GM06990 (cell line): Measurements from ENCODE around the gene BPIFB4.

Experiments used
- DNase-seq: peaks from one replicate; pipeline ENCODE4 v3.0.0-alpha.2; 2011; ENCODE audit not compliant: insufficient read length; ENCODE audit errors: extremely low read depth
- H3K27me3 ChIP-seq: replicated peaks from 2 replicates; pipeline ENCODE4 v1.6.0; 2011; ENCODE audit warnings: low read length; ENCODE audit not compliant: control insufficient read depth, insufficient read depth
- H3K36me3 ChIP-seq: 2 replicates; pipeline ENCODE4 v1.5.1; 2011; ENCODE audit warnings: low read length; ENCODE audit not compliant: control insufficient read depth, insufficient read depth
- H3K4me3 ChIP-seq: replicated peaks from 2 replicates; pipeline ENCODE4 v1.5.1; 2011; ENCODE audit warnings: low read depth, mild to moderate bottlenecking, control low read depth, low read length
- CTCF ChIP-seq: IDR thresholded peaks from 2 replicates; pipeline ENCODE4 v1.5.1; 2011; ENCODE audit warnings: low read length, control low read depth, mild to moderate bottlenecking, inconsistent platforms; ENCODE audit not compliant: insufficient read depth, poor library complexity, severe bottlenecking

Gene BPIFB4

GRCh38 chr20:33127422-33128097 lies 48.1 kb downstream of the BPIFB4 start:
- TF ChIP-seq CTCF, result no peak
- H3K36me3 ChIP-seq, result no peaks in the 10 kb centered on the region
- DNase-seq, result no peak

DNA sequence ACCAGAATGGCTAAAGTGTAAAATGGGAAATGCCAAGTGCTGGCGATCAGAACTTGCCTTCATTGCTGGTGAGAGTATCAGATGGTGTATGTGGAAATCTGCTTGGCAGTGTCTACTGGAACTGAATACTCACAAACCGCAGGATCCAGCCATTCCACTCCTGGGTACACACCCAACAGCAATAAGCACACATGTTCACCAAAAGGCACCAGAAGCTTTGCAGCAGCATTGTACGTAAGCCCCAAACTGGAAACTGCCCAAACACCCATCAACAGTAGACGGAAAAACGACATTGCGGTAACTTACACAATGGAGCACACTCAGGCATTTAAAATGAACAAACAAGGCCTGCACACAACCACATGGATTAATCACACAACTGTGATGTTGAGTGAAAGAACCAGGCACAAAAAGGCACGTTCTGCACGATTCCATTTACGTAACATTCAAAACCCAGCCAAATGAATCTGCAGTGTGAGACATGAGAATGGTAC lies 51.2 kb downstream of the BPIFB4 start:
- Histone ChIP-seq H3K4me3 (no peak overlapping the region), H3K36me3 (no peaks in the 10 kb centered on the region), H3K27me3 (no peaks in the 10 kb centered on the region)
- no peak for TF ChIP-seq CTCF
- no peak for DNase-seq

More at GRCh38 chr20:33127422-33128097, 48.1 kb downstream of the BPIFB4 start:
- Histone ChIP-seq H3K4me3 (no peak overlapping the region), H3K27me3 (no peaks in the 10 kb centered on the region; the same call in 1 of the 2 replicates)

GRCh38 chr20:33131949-33132473 lies 52.6 kb downstream of the BPIFB4 start:
- DNase-seq, result no peak
- H3K36me3 ChIP-seq, result no peaks in the 10 kb centered on the region
- TF ChIP-seq CTCF, result no peak
- no peak overlapping the region for H3K4me3 ChIP-seq
- H3K27me3 ChIP-seq, result no peaks in the 10 kb centered on the region

DNA sequence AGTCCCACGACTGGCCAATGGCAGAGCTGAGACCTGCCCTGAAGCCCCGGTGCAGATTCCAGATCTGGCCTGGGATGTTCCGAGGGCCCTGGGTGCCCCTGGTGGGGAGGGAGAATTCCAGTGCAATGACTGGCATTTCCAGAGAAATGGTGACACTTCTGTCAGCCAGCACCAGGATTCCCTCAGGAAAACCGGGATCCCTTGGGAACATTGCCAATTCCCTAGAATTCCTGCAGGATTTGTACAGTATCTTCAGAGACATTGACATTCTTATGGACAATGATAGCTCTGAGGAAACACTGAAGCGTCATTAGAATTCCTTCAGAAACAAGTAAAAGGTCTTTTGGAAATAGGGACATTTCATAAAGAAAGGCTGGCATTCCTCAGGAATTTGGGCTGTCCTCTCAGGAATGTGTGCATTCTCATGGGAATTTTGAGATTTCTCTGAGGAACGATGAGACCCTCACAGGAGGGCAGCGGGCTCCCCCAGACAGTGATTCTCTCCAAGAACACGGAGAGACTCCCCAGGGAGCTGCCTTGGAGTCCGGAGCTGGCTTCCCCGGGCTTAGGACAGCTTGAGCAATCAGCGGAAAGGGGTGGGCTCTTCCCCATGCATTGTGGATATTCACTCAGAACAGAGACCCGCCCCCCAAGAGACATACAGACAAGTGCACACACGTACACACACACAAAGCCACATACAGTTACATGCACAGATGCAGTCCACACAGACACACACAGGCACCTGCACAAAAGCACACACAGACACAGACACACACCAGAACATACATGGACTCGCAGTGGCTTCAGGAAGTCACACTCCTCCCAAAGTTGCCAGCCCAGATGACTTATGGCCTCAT lies 53.3 kb downstream of the BPIFB4 start:
- H3K4me3 ChIP-seq, result no peak overlapping the region
- no peak for DNase-seq
- no peak for TF ChIP-seq CTCF
- H3K36me3 ChIP-seq, result no peaks in the 10 kb centered on the region
- H3K27me3 ChIP-seq, result no peaks in the 10 kb centered on the region

DNA sequence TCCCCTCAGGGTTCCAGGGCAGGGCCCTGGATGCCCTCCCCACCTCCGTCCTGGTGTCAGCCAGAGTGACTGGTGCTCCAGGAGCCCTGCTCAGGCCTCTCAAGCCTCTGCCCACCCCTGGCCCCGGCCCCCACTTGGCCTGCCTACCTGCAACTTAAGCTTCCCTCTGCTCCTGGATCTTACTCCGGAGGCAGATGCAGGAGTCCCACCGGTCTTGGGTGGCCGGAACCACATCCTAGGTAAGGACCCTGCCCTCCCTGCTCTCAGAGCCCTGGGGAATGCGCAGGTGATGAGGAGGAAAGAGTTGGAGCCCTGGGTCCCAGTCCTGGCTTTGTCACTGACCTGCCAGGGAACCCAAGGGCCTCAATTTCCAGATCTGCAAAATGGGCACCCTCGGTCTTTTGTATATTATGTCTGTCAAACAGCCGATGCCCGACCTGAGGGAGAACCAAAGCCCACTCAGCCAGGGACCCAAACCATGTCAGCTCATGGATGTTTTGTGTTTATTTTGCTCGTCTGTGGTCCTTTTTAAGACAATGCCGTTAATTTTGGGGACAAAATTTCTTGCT lies 54.0 kb downstream of the BPIFB4 start:
- no peak for TF ChIP-seq CTCF
- H3K36me3 ChIP-seq, result no peaks in the 10 kb centered on the region
- DNase-seq, result no peak
- no peak overlapping the region for H3K4me3 ChIP-seq
- H3K27me3 ChIP-seq, result no peaks in the 10 kb centered on the region
